Endothelial cell (in vitro differentiated cells): ENCODE data around the gene AQP10. TPM values are rescaled to one million over a fixed set of nuclear protein-coding genes. Genes with fewer than 3 reads are reported as not detected.

Experiments used
- DNase-seq: peaks from one replicate; pipeline ENCODE4 v3.0.0; 2021; ENCODE audit warnings: low spot score
- H3K27ac Mint-ChIP-seq: one replicate; pipeline ENCODE4 v1.8.0; 2021; ENCODE audit warnings: mixed read lengths, inconsistent platforms; ENCODE audit not compliant: unreplicated experiment
- H3K27me3 Mint-ChIP-seq: one replicate; pipeline ENCODE4 v1.8.0; 2021; ENCODE audit warnings: mild to moderate bottlenecking, moderate library complexity, mixed read lengths, inconsistent platforms; ENCODE audit not compliant: unreplicated experiment
- H3K36me3 Mint-ChIP-seq: one replicate; pipeline ENCODE4 v1.8.0; 2021; ENCODE audit warnings: mild to moderate bottlenecking, low read depth, mixed read lengths, inconsistent platforms; ENCODE audit not compliant: unreplicated experiment
- H3K4me1 Mint-ChIP-seq: one replicate; pipeline ENCODE4 v1.8.0; 2021; ENCODE audit warnings: mild to moderate bottlenecking, mixed read lengths, inconsistent platforms; ENCODE audit not compliant: unreplicated experiment
- H3K4me3 Mint-ChIP-seq: one replicate; pipeline ENCODE4 v1.8.0; 2021; ENCODE audit warnings: mild to moderate bottlenecking, mixed read lengths, inconsistent platforms; ENCODE audit not compliant: unreplicated experiment
- H3K9me3 Mint-ChIP-seq: one replicate; pipeline ENCODE4 v1.8.0; 2021; ENCODE audit warnings: mixed read lengths, inconsistent platforms; ENCODE audit not compliant: unreplicated experiment
- total RNA-seq: library from RNA; stranded (reverse); fragmentation: NEBNext Ultra II Directional; extraction: Animal tissue kit (Norgen Biotek cat#: 25700); gene quantifications from one replicate; pipeline ENCODE4 v1.2.1, GENCODE V29; 2021; ENCODE audit not compliant: unreplicated experiment
- TF ChIP-seq, protein P1 (sequence below): fragments of 200-600 bp; sonication (generic); IDR thresholded peaks from one replicate; pipeline ENCODE4 v1.5.0; 2021; ENCODE audit warnings: antibody characterized with exemption; ENCODE audit not compliant: unreplicated experiment

Gene AQP10
- total RNA-seq, 1 donor from 2014 or later = not detected

DNA sequence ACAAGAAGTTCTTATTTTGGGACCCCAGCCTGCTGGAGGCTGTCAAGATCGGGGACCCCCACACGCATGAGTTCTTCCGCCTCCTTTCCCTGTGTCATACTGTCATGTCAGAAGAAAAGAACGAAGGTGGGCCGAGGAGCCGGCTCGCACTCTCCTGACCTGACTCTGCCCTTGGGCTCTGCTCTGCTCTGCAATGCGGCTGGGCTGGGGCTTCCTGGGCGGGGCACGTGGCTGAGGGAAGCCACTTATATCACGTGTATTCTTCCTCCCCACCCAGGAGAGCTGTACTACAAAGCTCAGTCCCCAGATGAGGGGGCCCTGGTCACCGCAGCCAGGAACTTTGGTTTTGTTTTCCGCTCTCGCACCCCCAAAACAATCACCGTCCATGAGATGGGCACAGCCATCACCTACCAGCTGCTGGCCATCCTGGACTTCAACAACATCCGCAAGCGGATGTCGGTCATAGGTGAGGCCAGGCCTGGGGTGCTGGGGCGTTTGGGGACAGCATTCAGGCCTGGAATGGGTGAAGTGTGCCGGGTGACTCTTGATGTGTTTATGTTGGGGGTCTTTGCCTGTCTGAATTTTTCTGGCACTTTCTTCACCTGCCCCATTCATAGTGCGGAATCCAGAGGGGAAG, 22.1 kb downstream of the AQP10 start:
- H3K4me1 Mint-ChIP-seq = peaks cover 28% of the 10 kb centered on the region
- no peak overlapping the region for H3K27ac Mint-ChIP-seq
- H3K9me3 Mint-ChIP-seq = no peaks in the 10 kb centered on the region
- H3K36me3 Mint-ChIP-seq = peaks cover 75% of the 10 kb centered on the region
- peaks cover 21% of the 10 kb centered on the region for H3K27me3 Mint-ChIP-seq
- TF ChIP-seq, protein P1, sequence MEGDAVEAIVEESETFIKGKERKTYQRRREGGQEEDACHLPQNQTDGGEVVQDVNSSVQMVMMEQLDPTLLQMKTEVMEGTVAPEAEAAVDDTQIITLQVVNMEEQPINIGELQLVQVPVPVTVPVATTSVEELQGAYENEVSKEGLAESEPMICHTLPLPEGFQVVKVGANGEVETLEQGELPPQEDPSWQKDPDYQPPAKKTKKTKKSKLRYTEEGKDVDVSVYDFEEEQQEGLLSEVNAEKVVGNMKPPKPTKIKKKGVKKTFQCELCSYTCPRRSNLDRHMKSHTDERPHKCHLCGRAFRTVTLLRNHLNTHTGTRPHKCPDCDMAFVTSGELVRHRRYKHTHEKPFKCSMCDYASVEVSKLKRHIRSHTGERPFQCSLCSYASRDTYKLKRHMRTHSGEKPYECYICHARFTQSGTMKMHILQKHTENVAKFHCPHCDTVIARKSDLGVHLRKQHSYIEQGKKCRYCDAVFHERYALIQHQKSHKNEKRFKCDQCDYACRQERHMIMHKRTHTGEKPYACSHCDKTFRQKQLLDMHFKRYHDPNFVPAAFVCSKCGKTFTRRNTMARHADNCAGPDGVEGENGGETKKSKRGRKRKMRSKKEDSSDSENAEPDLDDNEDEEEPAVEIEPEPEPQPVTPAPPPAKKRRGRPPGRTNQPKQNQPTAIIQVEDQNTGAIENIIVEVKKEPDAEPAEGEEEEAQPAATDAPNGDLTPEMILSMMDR = no peak
- peak overlapping the region; percentile 59 for H3K4me3 Mint-ChIP-seq
- no peak for DNase-seq

DNA sequence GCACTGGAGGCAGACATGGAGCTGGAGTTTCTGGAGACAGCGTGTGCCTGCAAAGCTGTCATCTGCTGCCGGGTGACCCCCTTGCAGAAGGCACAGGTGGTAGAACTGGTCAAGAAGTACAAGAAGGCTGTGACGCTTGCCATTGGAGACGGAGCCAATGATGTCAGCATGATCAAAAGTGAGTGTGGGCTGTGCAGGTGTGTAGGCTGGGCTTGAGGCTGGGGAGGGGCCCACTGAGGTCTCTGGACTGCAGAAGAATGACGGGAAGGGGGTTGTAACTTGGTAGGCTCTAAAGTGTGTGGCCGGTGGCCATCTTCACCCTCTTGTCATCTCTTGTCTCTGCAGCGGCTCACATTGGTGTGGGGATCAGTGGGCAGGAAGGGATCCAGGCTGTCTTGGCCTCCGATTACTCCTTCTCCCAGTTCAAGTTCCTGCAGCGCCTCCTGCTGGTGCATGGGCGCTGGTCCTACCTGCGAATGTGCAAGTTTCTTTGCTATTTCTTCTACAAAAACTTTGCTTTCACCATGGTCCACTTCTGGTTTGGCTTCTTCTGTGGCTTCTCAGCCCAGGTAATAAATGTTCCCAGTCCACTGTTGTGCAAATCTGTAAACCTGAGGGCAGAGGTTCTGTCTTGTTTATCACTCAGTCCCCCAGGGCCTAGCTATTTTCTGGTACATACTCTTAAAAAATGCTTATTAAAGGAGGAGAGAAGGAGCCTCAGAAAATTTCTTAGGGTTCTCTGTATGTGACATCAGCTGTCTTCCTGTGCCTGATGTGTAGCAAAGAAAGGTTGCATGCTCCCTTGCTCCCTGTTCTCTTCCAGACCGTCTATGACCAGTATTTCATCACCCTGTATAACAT, 24.3 kb downstream of the AQP10 start:
- Mint-ChIP-seq H3K36me3 (peaks cover 66% of the 10 kb centered on the region), H3K4me1 (peaks cover 20% of the 10 kb centered on the region), H3K27ac (peak overlapping the region; percentile 42), H3K27me3 (peaks cover 19% of the 10 kb centered on the region), H3K4me3 (peak overlapping the region; percentile 80), H3K9me3 (no peaks in the 10 kb centered on the region)
- peak; percentile 68 for DNase-seq
- TF ChIP-seq, protein P1 = peak; percentile 80

GRCh38 chr1:154346276-154346917, 25.5 kb downstream of the AQP10 start:
- H3K4me1 Mint-ChIP-seq = peaks cover 22% of the 10 kb centered on the region
- TF ChIP-seq, protein P1 = no peak
- H3K9me3 Mint-ChIP-seq = no peaks in the 10 kb centered on the region
- H3K27ac Mint-ChIP-seq = no peak overlapping the region
- DNase-seq = no peak
- peaks cover 61% of the 10 kb centered on the region for H3K36me3 Mint-ChIP-seq
- H3K4me3 Mint-ChIP-seq = peak overlapping the region; percentile 42
- H3K27me3 Mint-ChIP-seq = peaks cover 14% of the 10 kb centered on the region

DNA sequence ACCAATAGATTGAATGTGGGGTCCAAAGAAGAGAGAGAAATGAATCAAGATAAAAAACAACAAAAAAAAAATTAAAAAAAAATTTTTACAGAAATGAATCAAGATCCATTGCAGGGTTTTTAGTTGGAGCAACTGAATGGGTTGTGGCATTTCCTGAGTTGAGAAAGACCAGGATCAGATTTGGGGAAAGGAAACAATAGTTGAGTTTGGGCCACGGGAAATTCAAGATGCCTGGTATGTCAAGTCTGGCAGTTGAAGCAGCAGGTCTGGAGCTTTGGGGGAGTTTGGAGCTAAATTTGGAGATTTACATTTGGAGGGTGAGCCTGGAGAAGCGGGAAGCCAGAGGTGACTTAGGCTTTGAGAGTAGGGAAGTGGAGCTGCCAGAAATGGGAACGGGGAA, 27.1 kb downstream of the AQP10 start:
- peak overlapping the region; percentile 58 for H3K27ac Mint-ChIP-seq
- peak overlapping the region; percentile 42 for H3K4me3 Mint-ChIP-seq
- peaks cover 52% of the 10 kb centered on the region for H3K36me3 Mint-ChIP-seq
- no peak for DNase-seq
- TF ChIP-seq, protein P1 = no peak
- no peaks in the 10 kb centered on the region for H3K9me3 Mint-ChIP-seq
- H3K4me1 Mint-ChIP-seq = peaks cover 29% of the 10 kb centered on the region
- peaks cover 9% of the 10 kb centered on the region for H3K27me3 Mint-ChIP-seq
